Erythroblast (primary cell): Measurements from ENCODE around the gene MCRIP2.

Source experiments
- GATA1 ChIP-seq: IDR thresholded peaks from 2 replicates; pipeline ENCODE4 v1.6.1; 2011; ENCODE audit warnings: low read depth, mild to moderate bottlenecking, control low read depth, low read length, moderate library complexity
- POLR2A ChIP-seq: IDR thresholded peaks from 2 replicates; pipeline ENCODE4 v1.6.1; 2011; ENCODE audit warnings: mild to moderate bottlenecking, low read length

- no peak for TF ChIP-seq POLR2A
- no peak for TF ChIP-seq GATA1
These were observed 10.2 kb downstream of the MCRIP2 start for GRCh38 chr16:651844-652243.
